B cell (primary cell): ENCODE measurements around the gene DQX1. TPM values are rescaled to one million over a fixed set of nuclear protein-coding genes. Genes with fewer than 3 reads are reported as not detected.

Source experiments
- ATAC-seq: fragments of 200-7000 bp; cut with Tn5 transposase; one replicate; pipeline ENCODE4 v1.10.0; 2021; ENCODE audit warnings: low read depth, mild to moderate bottlenecking, moderate number of reproducible peaks, moderate library complexity
- CTCF ChIA-PET: fragments of 350-600 bp; sonication (Branson Sonifier 250); formaldehyde crosslinking; loops from one replicate; lab custom pipeline; 2021; ENCODE audit warnings: antibody characterized with exemption, inconsistent platforms; lab: Charles Lee
- POLR2A ChIA-PET: fragments of 350-600 bp; sonication (Branson Sonifier 250); formaldehyde crosslinking; loops from one replicate; lab custom pipeline; 2021; ENCODE audit warnings: antibody characterized with exemption; lab: Charles Lee
- DNase-seq: peaks from one replicate; pipeline ENCODE4 v3.0.0; 2013
- H2AFZ ChIP-seq: 2 replicates; pipeline ENCODE4 v1.6.1; 2012; ENCODE audit warnings: mild to moderate bottlenecking, low read depth, low read length; ENCODE audit not compliant: insufficient read depth, poor library complexity, severe bottlenecking
- H3K27ac ChIP-seq, 2 donors: 1 replicate in 1 of 2; 2 replicates in 1 of 2; pipeline ENCODE4 v1.5.1; 2012 to 2013; ENCODE audit warnings: low read length in 2 of 2, mild to moderate bottlenecking in 2 of 2, moderate library complexity in 1 of 2
- H3K27me3 ChIP-seq, 4 experiments: fragments of 200-600 bp in 1 of 4; sonication (generic) in 1 of 4; replicated peaks in 1 of 4; 1 replicate in 2 of 4; 2 replicates in 2 of 4; pipeline versions ENCODE4 v1.6.1 to v1.7.0; 2013 to 2016; ENCODE audit warnings: low read length in 3 of 4, mild to moderate bottlenecking in 2 of 4, mixed read lengths in 1 of 4, moderate library complexity in 1 of 4; ENCODE audit not compliant: insufficient read depth in 4 of 4, control insufficient read depth in 3 of 4; ENCODE audit errors: control extremely low read depth in 1 of 4
- H3K36me3 ChIP-seq, 2 experiments: replicated peaks in 1 of 2; 1 replicate in 1 of 2; 2 replicates in 1 of 2; pipeline versions ENCODE4 v1.6.1 to v1.7.1; 2013; ENCODE audit warnings: low read length in 1 of 2; ENCODE audit not compliant: insufficient read depth in 2 of 2, control insufficient read depth in 1 of 2; ENCODE audit errors: control extremely low read depth in 1 of 2, extremely low read depth in 1 of 2
- H3K4me1 ChIP-seq, 2 donors: fragments of 200-600 bp in 1 of 2; sonication (generic) in 1 of 2; 1 replicate in 1 of 2; 2 replicates in 1 of 2; pipeline versions ENCODE4 v1.5.1 to v1.6.1; 2013 to 2017; ENCODE audit warnings: low read length in 2 of 2; ENCODE audit not compliant: control insufficient read depth in 2 of 2, insufficient read depth in 2 of 2
- H3K4me2 ChIP-seq: replicated peaks from 2 replicates; pipeline ENCODE3; 2012; ENCODE audit warnings: mild to moderate bottlenecking, low read depth, low read length; ENCODE audit not compliant: poor library complexity, severe bottlenecking
- H3K4me3 ChIP-seq, 5 experiments: fragments of 200-600 bp in 1 of 5; sonication (generic) in 1 of 5; 1 replicate in 3 of 5; 2 replicates in 2 of 5; pipeline versions ENCODE4 v1.5.1 to v1.7.0; 2011 to 2016; ENCODE audit warnings: low read length in 4 of 5, mild to moderate bottlenecking in 4 of 5, low read depth in 2 of 5, control low read depth in 1 of 5, moderate library complexity in 1 of 5; ENCODE audit not compliant: insufficient read depth in 1 of 5; ENCODE audit errors: control extremely low read depth in 1 of 5, extremely low read depth in 1 of 5
- H3K79me2 ChIP-seq: fragments of 200-600 bp; sonication (generic); one replicate; pipeline ENCODE4 v1.6.0; 2016; ENCODE audit warnings: low read length; ENCODE audit not compliant: control insufficient read depth, insufficient read depth
- H3K9ac ChIP-seq: fragments of 200-600 bp; sonication (generic); 2 replicates; pipeline ENCODE4 v1.6.1; 2017; ENCODE audit warnings: mild to moderate bottlenecking, low read length, moderate library complexity
- H3K9me3 ChIP-seq, 3 donors: one replicate each; pipeline versions ENCODE4 v1.6.1 to v1.7.1; 2013; ENCODE audit warnings: low read length in 2 of 3; ENCODE audit not compliant: control insufficient read depth in 2 of 3, insufficient read depth in 1 of 3; ENCODE audit errors: control extremely low read depth in 1 of 3
- H4K20me1 ChIP-seq: 2 replicates; pipeline ENCODE4 v1.6.0; 2012; ENCODE audit warnings: mild to moderate bottlenecking, low read length; ENCODE audit not compliant: insufficient read depth, control insufficient read depth, poor library complexity, severe bottlenecking
- H3K27ac Mint-ChIP-seq: one replicate; pipeline ENCODE4 v1.8.0; 2021; ENCODE audit warnings: mixed read lengths
- H3K27me3 Mint-ChIP-seq: one replicate; pipeline ENCODE4 v1.8.0; 2021; ENCODE audit warnings: mixed read lengths
- H3K4me1 Mint-ChIP-seq: one replicate; pipeline ENCODE4 v1.8.0; 2021; ENCODE audit warnings: mixed read lengths
- H3K4me3 Mint-ChIP-seq: one replicate; pipeline ENCODE4 v1.8.0; 2021; ENCODE audit warnings: mixed read lengths
- H3K9me3 Mint-ChIP-seq: one replicate; pipeline ENCODE4 v1.8.0; 2022; ENCODE audit warnings: mixed read lengths; ENCODE audit not compliant: insufficient read depth
- EZH2 ChIP-seq: IDR thresholded peaks from 2 replicates; pipeline ENCODE4 v1.6.1; 2012; ENCODE audit warnings: borderline replicate concordance, low read depth, mild to moderate bottlenecking, moderate library complexity, low read length; ENCODE audit not compliant: insufficient read depth, poor library complexity, severe bottlenecking
- WGBS: methylation state at CpG from one replicate; pipeline ENCODE4 v1.1.5; 2013; ENCODE audit warnings: missing lambda C conversion rate; ENCODE audit not compliant: insufficient coverage; 5-methylcytosine and 5-hydroxymethylcytosine counted together
- intact Hi-C: fragments of 100-400 bp; cut with micrococcal nuclease; formaldehyde crosslinking; loops from one replicate; pipeline ENCODE4 v1.10.0; 2022
- polyA plus RNA-seq: library from polyadenylated mRNA; depleted of rRNA; stranded (reverse); fragments of >200 nt; gene quantifications from 2 replicates; pipeline ENCODE4 v1.2.3, GENCODE V29; 2012
- total RNA-seq, 2 donors: library from RNA; stranded (reverse); fragments of 120-200 nt in 1 of 2; gene quantifications; 1 replicate in 1 of 2; 2 replicates in 1 of 2; pipeline versions ENCODE4 v1.2.3 to v1.2.4, GENCODE V29; 2013 to 2022
- TF ChIP-seq, protein P1 (sequence below): fragments of 200-600 bp; IDR thresholded peaks from one replicate; pipeline ENCODE4 v1.8.0; 2022; ENCODE audit warnings: antibody characterized with exemption, mild to moderate bottlenecking

The DQX1 gene
- total and polyA plus RNA-seq, 2 donors (not counting 1 experiment from before 2014, with no cell fraction given): 0.46 to 0.57 TPM

DNA sequence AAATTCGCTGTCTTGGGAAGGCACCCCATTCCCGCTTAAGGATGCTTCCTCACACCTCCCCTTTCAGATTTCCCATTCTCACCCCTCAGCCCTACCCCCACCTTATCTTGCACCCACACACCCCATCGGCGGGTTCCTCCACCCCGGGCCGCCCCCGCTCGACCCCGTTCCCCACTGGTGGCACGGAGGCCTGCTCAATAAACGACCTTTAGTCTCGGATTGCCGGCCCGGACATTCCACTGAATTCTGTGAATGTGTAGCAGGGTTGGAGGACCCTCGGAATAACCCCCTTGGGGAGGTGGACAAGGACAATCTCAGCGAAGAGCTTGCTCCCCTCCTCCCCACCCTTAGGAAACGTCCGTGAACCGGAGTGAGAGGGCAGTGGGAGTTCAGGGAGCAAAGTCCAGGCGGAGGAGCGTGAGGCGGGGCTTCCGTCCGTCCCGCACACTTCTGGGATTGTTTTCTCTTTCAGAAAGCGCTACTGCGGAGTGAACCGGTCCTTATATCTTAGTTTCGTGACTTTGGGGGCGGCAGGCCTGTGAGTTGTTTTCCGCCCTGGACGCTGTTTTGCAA lies 23.8 kb downstream of the DQX1 start:
- POLR2A ChIA-PET: interaction anchor here (1.6 kb wide), 1 partner anchor 45 kb away, joined by 3 read pairs; no protein-coding TSS in a partner anchor
- H4K20me1 ChIP-seq: no peaks in the 10 kb centered on the region
- Mint-ChIP-seq H3K27me3 (peaks cover 65% of the 10 kb centered on the region), H3K27ac (peak overlapping the region; percentile 59), H3K4me3 (peak overlapping the region; percentile 86), H3K9me3 (no peaks in the 10 kb centered on the region), H3K4me1 (peaks cover 74% of the 10 kb centered on the region)
- intact Hi-C loops: no loop called here
- DNase-seq (no peak), ATAC-seq (no peak)
- 16% methylated on average over 20 of the region's 32 CpGs for WGBS
- CTCF ChIA-PET: interaction anchor here (1.0 to 3.0 kb wide), 4 partner anchors 12 to 84 kb away, joined by 3 to 16 read pairs (median 9); partner anchors contain the start of genes CCDC142 and TTC31
- H3K9ac ChIP-seq: peak overlapping the region; percentile 67
- H3K79me2 ChIP-seq: peaks cover 8% of the 10 kb centered on the region
- H3K36me3 ChIP-seq: peaks cover 0 to 10% of the 10 kb centered on the region in 2 experiments
- peak overlapping the region; percentile 94 for H3K4me2 ChIP-seq
- H3K4me3 ChIP-seq: peak overlapping the region in 4 of 5 experiments; percentile 46 to 67 (median 54)
- peaks cover 0 to 31% (median 0%) of the 10 kb centered on the region in 3 donors for H3K9me3 ChIP-seq
- H2AFZ ChIP-seq: peak overlapping the region; percentile 73
- H3K4me1 ChIP-seq: peaks cover 60 to 62% of the 10 kb centered on the region in 2 donors
- TF ChIP-seq, protein P1, sequence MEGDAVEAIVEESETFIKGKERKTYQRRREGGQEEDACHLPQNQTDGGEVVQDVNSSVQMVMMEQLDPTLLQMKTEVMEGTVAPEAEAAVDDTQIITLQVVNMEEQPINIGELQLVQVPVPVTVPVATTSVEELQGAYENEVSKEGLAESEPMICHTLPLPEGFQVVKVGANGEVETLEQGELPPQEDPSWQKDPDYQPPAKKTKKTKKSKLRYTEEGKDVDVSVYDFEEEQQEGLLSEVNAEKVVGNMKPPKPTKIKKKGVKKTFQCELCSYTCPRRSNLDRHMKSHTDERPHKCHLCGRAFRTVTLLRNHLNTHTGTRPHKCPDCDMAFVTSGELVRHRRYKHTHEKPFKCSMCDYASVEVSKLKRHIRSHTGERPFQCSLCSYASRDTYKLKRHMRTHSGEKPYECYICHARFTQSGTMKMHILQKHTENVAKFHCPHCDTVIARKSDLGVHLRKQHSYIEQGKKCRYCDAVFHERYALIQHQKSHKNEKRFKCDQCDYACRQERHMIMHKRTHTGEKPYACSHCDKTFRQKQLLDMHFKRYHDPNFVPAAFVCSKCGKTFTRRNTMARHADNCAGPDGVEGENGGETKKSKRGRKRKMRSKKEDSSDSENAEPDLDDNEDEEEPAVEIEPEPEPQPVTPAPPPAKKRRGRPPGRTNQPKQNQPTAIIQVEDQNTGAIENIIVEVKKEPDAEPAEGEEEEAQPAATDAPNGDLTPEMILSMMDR: no peak
- no peak for TF ChIP-seq EZH2
- no peak overlapping the region for H3K27ac ChIP-seq
- H3K27me3 ChIP-seq: peaks cover 0 to 87% (median 37%) of the 10 kb centered on the region in 4 experiments
